Ovary (tissue), 3 donors: Measurements from ENCODE around the gene MALRD1.

Experiments used
- CTCF ChIP-seq, 3 donors: fragments of 450-650 bp in 2 of 3; fragments of 200-600 bp in 1 of 3; IDR thresholded peaks; one replicate each; pipeline versions ENCODE4 v1.5.1 to v1.8.0; 2016 to 2022; ENCODE audit warnings: antibody characterized with exemption in 3 of 3, mild to moderate bottlenecking in 1 of 3
- EP300 ChIP-seq: sonication (generic); formaldehyde crosslinking; IDR thresholded peaks from one replicate; pipeline ENCODE4 v1.6.1; 2017; ENCODE audit warnings: antibody characterized with exemption
- POLR2A ChIP-seq: fragments of 450-650 bp; IDR thresholded peaks from one replicate; pipeline ENCODE4 v1.6.1; 2017; ENCODE audit warnings: antibody characterized with exemption, mild to moderate bottlenecking, moderate library complexity
- donor health status: DM: no; HTN: no; CAD: no.

- TF ChIP-seq POLR2A: no peak
- TF ChIP-seq CTCF (IDR thresholded peaks at IDR 0.05): no peak
- TF ChIP-seq EP300: no peak
These were observed 681.7 kb downstream of the MALRD1 start for GRCh38 chr10:19730167-19730906.
